OCI-LY7 (cell line): ENCODE data around the gene STRADA. TPM values are rescaled to one million over a fixed set of nuclear protein-coding genes. Genes with fewer than 3 reads are reported as not detected.

ENCODE experiments used
- BruUV-seq: library from RNA; stranded (reverse); fragments of 400-500 nt; replicated peaks from 2 replicates; lab custom pipeline; 2021; lab: Mats Ljungman, UMichigan
- CTCF ChIA-PET: fragments of 300-600 bp; sonication (Branson Sonifier 250); formaldehyde crosslinking; loops from one replicate; lab custom pipeline; 2022; ENCODE audit warnings: antibody characterized with exemption; ENCODE audit not compliant: unreplicated experiment; lab: Charles Lee
- POLR2A ChIA-PET: fragments of 300-600 bp; sonication (Branson Sonifier 250); formaldehyde crosslinking; loops from one replicate; lab custom pipeline; 2022; ENCODE audit warnings: antibody characterized with exemption; lab: Charles Lee
- DNase-seq: peaks from one replicate; pipeline ENCODE4 v3.0.0-alpha.2; 2015; ENCODE audit warnings: low spot score
- H2AFZ ChIP-seq: fragments of 200-600 bp; sonication (generic), shearing (Covaris generic); 2 replicates; pipeline ENCODE4 v1.6.1; 2014; ENCODE audit warnings: mild to moderate bottlenecking, antibody characterized with exemption, low read length, moderate library complexity
- H3K27ac ChIP-seq: fragments of 200-600 bp; sonication (generic); 2 replicates; pipeline ENCODE4 v1.5.1; 2014; ENCODE audit warnings: mixed run types, low read depth, mild to moderate bottlenecking, moderate library complexity, low read length, inconsistent platforms; ENCODE audit not compliant: poor library complexity, severe bottlenecking
- H3K36me3 ChIP-seq: fragments of 200-600 bp; sonication (generic); 2 replicates; pipeline ENCODE4 v1.6.1; 2014; ENCODE audit warnings: mild to moderate bottlenecking, antibody characterized with exemption, low read length, moderate library complexity, mixed read lengths; ENCODE audit not compliant: insufficient read depth
- H3K4me1 ChIP-seq: fragments of 200-600 bp; sonication (generic); 2 replicates; pipeline ENCODE4 v1.5.1; 2014; ENCODE audit warnings: mild to moderate bottlenecking, low read length; ENCODE audit not compliant: insufficient read depth, poor library complexity, severe bottlenecking
- H3K4me2 ChIP-seq: fragments of 200-600 bp; sonication (generic); 2 replicates; pipeline ENCODE4 v1.6.1; 2014; ENCODE audit warnings: mild to moderate bottlenecking, low read length
- H3K4me3 ChIP-seq: fragments of 200-600 bp; sonication (generic); 2 replicates; pipeline ENCODE4 v1.5.1; 2014; ENCODE audit warnings: mild to moderate bottlenecking, low read depth, low read length; ENCODE audit not compliant: poor library complexity, severe bottlenecking
- H3K79me2 ChIP-seq: fragments of 200-600 bp; sonication (generic); 2 replicates; pipeline ENCODE4 v1.6.1; 2016; ENCODE audit warnings: low read depth, mild to moderate bottlenecking, low read length, moderate library complexity, mixed read lengths; ENCODE audit not compliant: insufficient read depth
- H3K9me2 ChIP-seq: fragments of 200-600 bp; sonication (generic); 2 replicates; pipeline ENCODE4 v1.6.1; 2016; ENCODE audit warnings: mild to moderate bottlenecking, low read length, mixed read lengths; ENCODE audit not compliant: insufficient read depth
- H3K9me3 ChIP-seq: fragments of 200-600 bp; sonication (generic); 2 replicates; pipeline ENCODE4 v1.6.1; 2014; ENCODE audit warnings: mild to moderate bottlenecking, mixed run types, low read length, mixed read lengths
- H4K20me1 ChIP-seq: fragments of 200-600 bp; sonication (generic); 2 replicates; pipeline ENCODE4 v1.6.1; 2014; ENCODE audit warnings: mild to moderate bottlenecking, antibody characterized with exemption, low read length, moderate library complexity, mixed read lengths; ENCODE audit not compliant: insufficient read depth
- EZH2phosphoT487 ChIP-seq: fragments of 200-600 bp; sonication (generic); IDR thresholded peaks from 2 replicates; pipeline ENCODE4 v1.6.1; 2018; ENCODE audit warnings: low read depth, borderline replicate concordance, mild to moderate bottlenecking, mixed run types, antibody characterized with exemption, low read length, moderate library complexity, mixed read lengths
- intact Hi-C: fragments of 100-400 bp; cut with micrococcal nuclease; formaldehyde crosslinking; loops from one replicate; pipeline ENCODE4 v1.10.0; 2022; ENCODE audit not compliant: unreplicated experiment
- total RNA-seq, 2 experiments: library from RNA; depleted of rRNA in 1 of 2; stranded (reverse); fragments of >200 nt in 1 of 2; shearing (Covaris generic) in 1 of 2; gene quantifications; 2 replicates each; pipeline ENCODE4 v1.2.3, GENCODE V29; 2014 to 2022
- TF ChIP-seq, protein P1 (sequence below): fragments of 200-600 bp; sonication (generic); conservative IDR thresholded peaks from 2 replicates; pipeline ENCODE4 v1.5.1; 2014; ENCODE audit warnings: mild to moderate bottlenecking, antibody characterized with exemption, low read length, moderate library complexity, mixed read lengths

The STRADA gene
- total RNA-seq, 2 experiments from 2014 or later: 31.9 to 68.0 TPM

DNA sequence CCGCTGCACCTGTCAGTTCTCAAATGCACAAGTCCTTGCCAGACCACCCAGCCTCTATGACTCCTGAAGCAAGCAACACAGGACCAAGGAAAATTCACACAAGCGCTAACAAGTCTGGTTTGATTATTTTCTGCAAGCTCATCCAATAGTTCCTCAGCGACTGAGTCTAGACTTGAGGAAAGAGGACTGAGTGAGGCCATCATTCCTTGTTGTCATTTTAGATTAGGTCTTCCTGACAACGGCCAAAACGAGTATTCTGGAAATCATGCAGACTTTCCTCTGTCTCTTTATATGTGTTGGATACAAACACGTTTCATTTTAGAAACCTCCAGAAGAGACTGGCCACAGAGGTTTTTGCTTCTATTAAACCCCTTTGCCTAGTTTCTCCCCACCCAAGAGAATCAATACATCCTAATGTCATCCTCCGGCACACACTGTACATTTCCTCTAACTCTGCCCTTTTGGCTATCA, 31.2 kb upstream of the STRADA start:
- peak; percentile 30 for DNase-seq
- no peaks in the 10 kb centered on the region for H3K9me3 ChIP-seq
- H3K9me2 ChIP-seq: no peaks in the 10 kb centered on the region
- H3K79me2 ChIP-seq: peaks cover 92% of the 10 kb centered on the region
- intact Hi-C loops: loop anchor here (1.0 to 10.0 kb wide), 7 partner anchors 32 to 218 kb away; partner anchors contain the start of genes DCAF7, FTSJ3, MAP3K3 and PSMC5
- H3K36me3 ChIP-seq: peaks cover 69% of the 10 kb centered on the region
- TF ChIP-seq, protein P1, sequence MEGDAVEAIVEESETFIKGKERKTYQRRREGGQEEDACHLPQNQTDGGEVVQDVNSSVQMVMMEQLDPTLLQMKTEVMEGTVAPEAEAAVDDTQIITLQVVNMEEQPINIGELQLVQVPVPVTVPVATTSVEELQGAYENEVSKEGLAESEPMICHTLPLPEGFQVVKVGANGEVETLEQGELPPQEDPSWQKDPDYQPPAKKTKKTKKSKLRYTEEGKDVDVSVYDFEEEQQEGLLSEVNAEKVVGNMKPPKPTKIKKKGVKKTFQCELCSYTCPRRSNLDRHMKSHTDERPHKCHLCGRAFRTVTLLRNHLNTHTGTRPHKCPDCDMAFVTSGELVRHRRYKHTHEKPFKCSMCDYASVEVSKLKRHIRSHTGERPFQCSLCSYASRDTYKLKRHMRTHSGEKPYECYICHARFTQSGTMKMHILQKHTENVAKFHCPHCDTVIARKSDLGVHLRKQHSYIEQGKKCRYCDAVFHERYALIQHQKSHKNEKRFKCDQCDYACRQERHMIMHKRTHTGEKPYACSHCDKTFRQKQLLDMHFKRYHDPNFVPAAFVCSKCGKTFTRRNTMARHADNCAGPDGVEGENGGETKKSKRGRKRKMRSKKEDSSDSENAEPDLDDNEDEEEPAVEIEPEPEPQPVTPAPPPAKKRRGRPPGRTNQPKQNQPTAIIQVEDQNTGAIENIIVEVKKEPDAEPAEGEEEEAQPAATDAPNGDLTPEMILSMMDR: no peak; the same call in 1 of the 2 replicates
- H3K4me2 ChIP-seq: peak overlapping the region; percentile 83
- H4K20me1 ChIP-seq: peaks cover 36% of the 10 kb centered on the region
- BruUV-seq: TSS peak; percentile 75
- H2AFZ ChIP-seq: peak overlapping the region; percentile 65; the same call in 1 of the 2 replicates
- POLR2A ChIA-PET: interaction anchor here (0.7 to 2.6 kb wide), 9 partner anchors 9 to 71 kb away, joined by 3 to 11 read pairs (median 4); no protein-coding TSS in a partner anchor
- CTCF ChIA-PET: no interaction called here
- peak overlapping the region; percentile 90 for H3K4me3 ChIP-seq
- peaks cover 31% of the 10 kb centered on the region for H3K4me1 ChIP-seq
- H3K27ac ChIP-seq: peak overlapping the region; percentile 93

DNA sequence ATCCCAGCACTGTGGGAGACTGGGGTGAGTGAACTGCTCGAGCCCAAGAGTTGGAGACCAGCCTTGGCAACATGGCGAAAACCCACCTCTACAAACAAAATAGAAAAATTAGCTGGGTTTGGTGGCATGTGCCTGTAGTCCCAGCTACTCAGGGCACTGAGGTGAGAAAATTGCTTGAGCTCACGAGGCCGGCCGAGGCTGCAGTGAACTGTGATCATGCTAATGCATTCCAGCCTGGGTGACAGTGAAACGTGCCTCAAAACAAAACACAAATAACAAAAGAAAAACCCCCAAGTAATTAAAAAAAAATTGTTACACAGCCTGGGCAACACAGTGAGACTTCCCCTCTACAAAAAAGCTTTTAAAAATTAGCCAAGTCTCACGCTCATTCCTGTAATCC, 26.8 kb upstream of the STRADA start:
- peaks cover 80% of the 10 kb centered on the region for H3K79me2 ChIP-seq
- no peak overlapping the region for H3K4me3 ChIP-seq
- H3K4me1 ChIP-seq: peaks cover 14% of the 10 kb centered on the region
- no peak overlapping the region for H3K4me2 ChIP-seq
- no TSS peak for BruUV-seq
- peaks cover 78% of the 10 kb centered on the region for H3K36me3 ChIP-seq
- H2AFZ ChIP-seq: no peak overlapping the region
- ChIA-PET POLR2A (interaction anchor here (0.6 to 1.6 kb wide), 5 partner anchors 15 to 306 kb away, joined by 3 to 6 read pairs (median 4); no protein-coding TSS in a partner anchor), CTCF (no interaction called here)
- TF ChIP-seq EZH2phosphoT487: no peak
- TF ChIP-seq, protein P1: no peak
- no peaks in the 10 kb centered on the region for H3K9me2 ChIP-seq
- no peak for DNase-seq
- peaks cover 15% of the 10 kb centered on the region for H4K20me1 ChIP-seq
- H3K9me3 ChIP-seq: no peaks in the 10 kb centered on the region
- intact Hi-C loops: no loop called here
- no peak overlapping the region for H3K27ac ChIP-seq

DNA sequence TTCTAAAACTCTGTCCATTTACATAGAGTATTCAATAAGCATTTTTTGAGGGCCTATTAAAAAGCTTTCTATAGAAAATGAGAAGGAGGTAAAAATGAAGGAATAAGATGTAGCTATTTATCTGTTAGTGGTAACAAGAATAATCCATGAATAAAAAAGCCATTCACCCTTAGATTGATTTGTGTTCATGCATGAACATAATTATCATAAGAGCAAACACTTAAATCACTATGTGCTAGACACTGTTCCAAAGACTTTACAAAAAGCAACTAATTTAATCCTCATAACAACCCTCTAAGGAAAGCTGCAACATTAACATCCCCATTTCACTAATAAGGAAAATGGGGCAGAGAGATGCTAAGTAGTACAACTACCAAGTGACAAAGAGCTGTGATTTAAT, 25.2 kb upstream of the STRADA start:
- Histone ChIP-seq H2AFZ (no peak overlapping the region), H3K4me2 (no peak overlapping the region), H3K9me2 (no peaks in the 10 kb centered on the region), H3K27ac (no peak overlapping the region), H3K9me3 (no peaks in the 10 kb centered on the region), H3K4me3 (no peak overlapping the region), H3K79me2 (peaks cover 64% of the 10 kb centered on the region), H3K36me3 (peaks cover 94% of the 10 kb centered on the region), H3K4me1 (peaks cover 11% of the 10 kb centered on the region), H4K20me1 (peaks cover 15% of the 10 kb centered on the region)
- CTCF ChIA-PET: no interaction called here
- TF ChIP-seq, protein P1: no peak
- no peak for TF ChIP-seq EZH2phosphoT487
- POLR2A ChIA-PET: interaction anchor here (0.7 to 2.7 kb wide), 6 partner anchors 9 to 61 kb away, joined by 3 to 13 read pairs (median 4); partner anchors contain the start of gene STRADA
- intact Hi-C loops: no loop called here
- DNase-seq: no peak
- BruUV-seq: no TSS peak
